LNCAP (cell line): ENCODE results near the gene TDRD7.

Source experiments
- CTCF ChIP-seq: fragments of 450-650 bp; IDR thresholded peaks from 2 replicates; pipeline ENCODE4 v1.5.1; 2017; ENCODE audit warnings: mild to moderate bottlenecking

Gene TDRD7

GRCh38 chr9:97445119-97445701 lies 33.3 kb downstream of the TDRD7 start:
- TF ChIP-seq CTCF = no peak

- TF ChIP-seq CTCF = no peak
Observed at GRCh38 chr9:97447001-97447400, 35.1 kb downstream of the TDRD7 start.

- TF ChIP-seq CTCF = no peak
Observed at GRCh38 chr9:97459326-97459725, 47.4 kb downstream of the TDRD7 start.

GRCh38 chr9:97462159-97462558 lies 50.3 kb downstream of the TDRD7 start:
- no peak for TF ChIP-seq CTCF

- TF ChIP-seq CTCF = no peak
Observed at GRCh38 chr9:97462914-97463313, 51.0 kb downstream of the TDRD7 start.

- peak; percentile 97 for TF ChIP-seq CTCF
Observed at GRCh38 chr9:97468658-97469448, 57.0 kb downstream of the TDRD7 start.

GRCh38 chr9:97470076-97470475 lies 58.2 kb downstream of the TDRD7 start:
- TF ChIP-seq CTCF = peak; percentile 46
